Stimulated activated CD4-positive, alpha-beta T cell treated with anti-CD3 and anti-CD28 coated beads, Interleukin-4, amount 100 ng/mL, for 48 hours (primary cell): ENCODE data around the gene MCF2L.
A peak's percentile ranks its signal among the peaks of the same experiment; 100 is the strongest.

Source experiments
- DNase-seq, 2 donors: peaks; one replicate each; pipeline ENCODE4 v3.0.0-alpha.2; 2020; ENCODE audit warnings: low read depth in 2 of 2

MCF2L gene

DNA sequence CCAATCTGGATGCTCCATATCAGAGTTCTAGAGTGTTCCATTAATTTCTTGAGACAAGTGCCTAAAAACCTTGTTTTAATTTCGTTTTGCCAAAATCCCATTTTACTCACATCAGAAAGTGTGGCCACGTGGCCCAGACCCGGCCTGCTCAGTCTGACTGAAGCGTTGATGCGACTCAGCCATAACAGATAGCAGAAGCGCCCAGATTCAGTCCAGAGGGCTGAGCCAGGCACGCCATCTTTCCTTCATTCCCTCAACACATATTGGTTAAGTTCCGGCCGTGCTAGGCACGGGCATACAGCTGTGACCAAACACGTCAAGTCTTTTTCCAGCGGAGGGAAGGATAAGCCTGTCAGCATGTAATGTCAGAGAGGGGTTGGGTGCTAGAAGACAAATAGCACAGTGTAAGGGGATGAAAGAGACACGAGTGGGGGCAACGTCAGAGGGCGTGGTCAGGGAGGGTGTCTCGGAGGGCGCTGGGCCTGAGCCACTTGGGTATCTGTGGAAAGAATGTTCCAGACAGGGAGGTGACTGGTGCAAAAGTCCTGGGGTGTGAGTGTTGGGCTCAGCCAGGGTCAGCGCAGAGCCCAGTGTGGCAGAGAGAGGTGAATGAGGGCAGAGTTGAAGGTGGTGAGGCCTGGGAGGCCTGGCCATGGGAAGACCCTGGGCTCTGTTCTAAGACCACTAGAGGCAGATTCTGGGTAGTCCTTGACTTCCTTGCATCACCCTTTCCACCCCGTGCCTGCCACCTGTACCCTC, 156.7 kb downstream of the MCF2L start:
- no peak for DNase-seq

- no peak for DNase-seq
Observed at GRCh38 chr13:113126265-113127150, 157.5 kb downstream of the MCF2L start.

DNA sequence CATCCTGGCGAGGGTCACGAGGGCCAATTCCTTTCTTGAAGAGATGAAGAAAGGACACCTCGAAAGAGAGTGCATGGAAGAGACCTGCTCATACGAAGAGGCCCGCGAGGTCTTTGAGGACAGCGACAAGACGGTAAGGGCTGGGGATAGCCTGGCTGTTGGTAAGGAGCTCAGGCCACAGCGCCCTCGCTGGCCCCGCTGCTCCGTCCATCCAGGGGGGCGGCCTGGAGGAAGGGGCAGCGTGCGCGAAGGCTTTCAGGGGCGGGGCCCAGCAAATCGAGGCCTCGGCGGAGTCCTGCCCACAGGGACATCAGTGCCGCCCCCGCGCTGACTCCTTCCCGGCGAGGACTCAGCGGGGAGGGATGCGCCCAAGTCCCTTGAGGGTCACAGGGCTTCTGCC, 160.5 kb downstream of the MCF2L start:
- no peak for DNase-seq

DNA sequence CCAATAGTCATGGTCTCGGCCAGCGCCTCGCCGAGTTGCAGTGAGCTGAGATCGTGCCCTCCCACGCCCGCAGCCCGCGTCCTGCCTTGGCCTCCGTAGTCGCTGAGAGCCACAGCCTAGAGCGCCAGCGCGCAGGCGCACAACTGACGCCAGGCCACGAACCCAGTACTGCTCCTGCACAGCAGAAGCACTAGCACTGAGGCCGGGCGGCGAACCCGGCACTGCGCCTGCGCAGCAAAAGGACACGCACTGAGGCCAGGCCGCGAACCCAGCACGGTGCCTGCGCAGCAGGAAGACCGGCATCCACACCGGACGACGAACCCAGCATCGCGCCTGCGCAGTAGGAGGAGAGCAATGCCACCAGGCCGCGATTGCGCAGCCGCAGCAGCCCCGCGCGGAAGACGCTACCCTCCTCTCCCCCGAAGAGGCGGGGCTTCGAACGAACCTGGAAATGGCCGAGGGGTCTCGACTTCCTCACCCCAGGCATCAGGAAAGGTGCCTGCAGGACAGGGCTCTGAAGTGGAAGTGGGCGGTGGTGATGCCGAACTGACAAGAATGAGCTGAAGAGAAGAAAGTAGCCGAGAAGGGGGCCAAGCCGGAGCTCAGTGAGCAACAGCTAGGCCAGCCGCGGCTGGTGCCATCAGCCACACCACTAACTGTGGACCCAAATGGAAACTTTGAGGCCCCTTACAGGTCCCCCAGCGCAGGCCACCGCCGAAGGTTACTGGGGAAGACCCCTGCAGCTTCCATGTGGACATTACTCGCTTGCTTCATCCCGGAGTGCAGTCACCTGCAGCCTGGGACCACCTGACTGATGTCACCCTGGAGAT, 161.1 kb downstream of the MCF2L start:
- no peak for DNase-seq

GRCh38 chr13:113135281-113135760, 166.3 kb downstream of the MCF2L start:
- no peak for DNase-seq

- no peak for DNase-seq
Observed at GRCh38 chr13:113137691-113138298, 168.8 kb downstream of the MCF2L start.

DNA sequence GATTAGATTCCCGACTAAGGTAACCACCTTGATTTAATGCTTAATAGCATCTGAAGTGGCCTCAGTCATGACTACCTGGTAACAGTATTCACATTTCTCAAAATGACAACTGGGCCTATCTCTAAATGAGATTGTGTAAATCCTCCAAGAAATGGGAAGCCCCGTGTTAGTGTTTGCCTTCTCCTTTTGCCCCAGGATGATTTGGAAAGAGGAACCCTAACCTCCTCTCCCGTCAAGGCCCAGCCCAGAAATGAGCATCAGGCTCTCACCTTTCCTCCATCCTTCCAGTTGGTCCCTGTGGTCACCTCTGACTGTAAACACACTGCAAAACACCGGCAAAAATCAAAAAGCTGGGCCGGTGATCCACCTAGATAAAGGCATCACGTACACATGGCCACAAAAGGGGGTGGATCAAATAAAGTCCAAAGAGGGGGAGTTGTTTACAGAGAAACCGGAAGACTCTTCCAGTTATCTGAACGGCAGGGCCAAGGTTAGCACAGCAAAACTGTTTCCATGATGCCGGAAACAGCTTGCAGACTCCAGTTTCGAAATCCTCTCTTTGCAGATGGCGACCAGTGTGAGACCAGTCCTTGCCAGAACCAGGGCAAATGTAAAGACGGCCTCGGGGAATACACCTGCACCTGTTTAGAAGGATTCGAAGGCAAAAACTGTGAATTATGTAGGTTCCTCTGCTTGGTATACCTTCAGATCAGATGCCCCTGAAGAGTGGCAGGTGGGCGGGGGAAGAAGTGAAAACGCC, 170.0 kb downstream of the MCF2L start:
- DNase-seq: no peak

GRCh38 chr13:113139577-113139976, 170.6 kb downstream of the MCF2L start:
- no peak for DNase-seq

DNA sequence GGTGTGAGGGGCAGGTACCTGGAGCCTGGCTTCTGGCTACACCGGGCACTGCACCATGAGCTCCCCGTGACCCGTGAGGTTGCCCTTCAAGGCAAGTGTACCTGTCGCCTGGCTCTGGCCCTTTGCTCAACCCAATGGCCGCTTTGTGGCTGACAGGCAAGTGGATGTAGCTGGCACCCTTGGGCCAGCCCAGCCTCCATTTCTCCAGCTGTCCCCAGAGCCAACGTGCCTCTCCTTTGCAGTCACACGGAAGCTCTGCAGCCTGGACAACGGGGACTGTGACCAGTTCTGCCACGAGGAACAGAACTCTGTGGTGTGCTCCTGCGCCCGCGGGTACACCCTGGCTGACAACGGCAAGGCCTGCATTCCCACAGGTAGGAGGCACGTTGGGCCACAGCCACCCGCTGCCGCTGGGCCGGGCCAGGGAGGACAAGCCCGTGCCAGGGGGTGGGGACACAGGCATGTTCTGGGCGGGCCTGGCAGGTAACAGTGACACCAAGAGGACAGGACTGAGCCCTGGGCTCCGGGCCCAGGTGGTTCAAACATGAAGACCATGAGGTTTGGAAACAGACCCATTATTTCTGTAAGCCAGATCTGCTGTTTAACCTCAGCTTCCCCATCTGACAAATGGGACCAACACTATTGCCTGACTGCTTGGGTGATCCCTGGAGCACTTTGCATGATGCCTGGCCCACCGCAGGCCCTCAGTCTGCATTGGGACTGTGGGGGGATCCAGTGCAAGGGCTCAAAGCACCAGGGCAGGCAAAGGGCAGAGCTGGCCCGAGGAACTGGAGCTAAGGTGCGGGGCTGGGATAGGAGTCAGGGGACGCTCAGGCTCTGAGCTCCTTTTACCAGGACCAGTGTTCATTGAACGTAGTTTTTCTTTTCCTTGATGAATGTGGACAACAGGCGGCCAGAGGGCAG, 171.9 kb downstream of the MCF2L start:
- no peak for DNase-seq

DNA sequence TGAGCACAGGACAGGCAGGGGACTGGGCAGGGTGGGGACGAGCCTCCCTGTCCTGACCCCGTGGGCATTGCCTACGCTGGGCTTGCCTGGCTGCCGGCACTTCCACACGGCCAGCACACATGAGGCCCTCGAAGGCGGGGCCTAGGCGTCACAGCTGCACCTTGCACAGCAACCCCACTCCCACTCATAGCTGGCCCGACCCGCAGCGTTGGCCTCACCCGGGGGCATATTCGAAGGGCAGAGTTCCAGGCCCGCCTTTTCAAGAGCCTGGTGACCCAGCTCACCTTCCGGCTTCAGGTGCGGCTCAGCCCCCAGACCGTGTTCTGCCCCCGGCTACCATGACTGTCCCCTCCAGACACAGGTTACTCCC, 172.6 kb downstream of the MCF2L start:
- DNase-seq: no peak

- DNase-seq: no peak
Observed at GRCh38 chr13:113142876-113143275, 173.9 kb downstream of the MCF2L start.

GRCh38 chr13:113143466-113144254, 174.6 kb downstream of the MCF2L start:
- no peak for DNase-seq

DNA sequence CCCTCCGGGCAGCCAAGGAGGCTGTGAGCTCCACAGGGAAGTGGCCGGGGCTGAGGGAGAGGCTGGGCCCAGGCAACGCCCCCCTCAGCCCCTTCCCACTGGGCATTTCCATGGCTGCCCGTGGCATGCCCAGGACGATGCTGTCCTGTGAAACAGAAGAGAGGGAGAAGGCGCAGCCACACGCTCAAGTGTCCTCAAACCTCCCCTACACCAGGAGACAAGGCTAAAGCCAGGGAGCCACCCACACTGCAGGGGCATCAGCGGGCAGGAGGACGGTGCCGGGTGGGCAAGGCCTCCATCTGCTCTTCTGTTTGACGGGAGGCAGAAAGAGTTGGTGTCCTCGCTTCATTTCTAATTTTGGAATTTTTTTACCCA, 175.2 kb downstream of the MCF2L start:
- DNase-seq: no peak

- peak; percentile 49 to 52 for DNase-seq
Observed at GRCh38 chr13:113145496-113145895, 176.5 kb downstream of the MCF2L start.

DNA sequence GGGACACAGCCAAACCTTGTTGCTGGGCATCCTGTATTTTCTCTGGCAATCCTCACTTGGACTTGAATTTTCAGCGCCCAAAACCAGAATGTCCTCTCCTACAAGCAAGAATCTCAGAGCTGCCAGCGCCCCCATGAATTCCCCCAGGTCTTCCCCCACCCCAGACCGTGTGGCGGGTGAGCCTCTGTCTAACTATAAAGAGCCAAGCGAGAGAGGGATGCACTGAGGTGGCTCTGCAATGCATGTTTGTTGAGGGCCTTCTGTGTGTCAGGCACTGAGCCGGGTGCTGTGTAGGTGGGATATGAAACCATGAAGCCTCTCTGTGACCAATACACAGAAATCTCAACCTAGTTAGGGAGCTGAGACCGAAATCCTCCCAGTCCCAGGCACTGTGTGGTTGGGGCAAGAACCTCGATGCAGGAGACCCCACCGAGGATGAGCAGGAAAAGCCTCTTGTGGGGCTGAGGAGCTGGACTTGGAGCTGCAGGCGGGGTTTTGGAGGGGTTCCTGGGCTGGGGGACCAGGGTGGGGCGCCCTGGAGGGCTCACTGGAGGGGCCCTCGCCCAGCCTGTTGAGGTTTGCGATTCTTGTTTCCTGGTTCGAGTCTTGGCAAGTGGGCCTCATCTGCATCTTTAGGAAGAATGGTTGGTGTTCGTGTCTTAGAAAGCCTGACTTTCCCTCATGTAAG, 177.0 kb downstream of the MCF2L start:
- no peak for DNase-seq

DNA sequence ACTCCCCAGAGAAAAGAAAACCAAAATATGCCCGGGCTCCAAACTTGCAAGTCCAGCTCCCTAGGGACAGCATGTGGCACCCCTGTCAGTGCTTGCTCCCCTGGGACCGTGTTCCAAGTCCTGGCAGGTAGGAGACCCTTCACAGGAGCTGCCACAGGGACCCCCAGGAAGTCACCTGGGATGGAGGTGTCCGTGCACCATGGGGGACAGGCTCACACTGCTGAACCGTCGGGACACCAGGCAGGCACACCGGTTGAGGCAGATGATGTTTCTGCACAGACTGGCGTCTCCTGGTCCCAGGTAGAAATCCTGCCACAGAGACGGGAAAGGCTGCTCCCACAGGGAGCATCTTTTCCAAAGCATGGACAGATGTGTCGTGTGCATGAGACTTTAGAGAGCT, 177.7 kb downstream of the MCF2L start:
- DNase-seq: no peak

- DNase-seq: no peak
Observed at GRCh38 chr13:113147206-113147605, 178.2 kb downstream of the MCF2L start.

- DNase-seq: no peak
Observed at GRCh38 chr13:113148407-113148806, 179.4 kb downstream of the MCF2L start.
